H1 (cell line): ENCODE data around the gene ZNF560. TPM values are rescaled to one million over a fixed set of nuclear protein-coding genes. Genes with fewer than 3 reads are reported as not detected.

Experiments
- CTCF ChIA-PET: fragments of 300-600 bp; sonication (Branson Sonifier 250); formaldehyde crosslinking; loops from one replicate; lab custom pipeline; 2021; ENCODE audit not compliant: partially characterized antibody; lab: Charles Lee
- POLR2A ChIA-PET: fragments of 300-600 bp; sonication (Branson Sonifier 250); formaldehyde crosslinking; loops from one replicate; lab custom pipeline; 2021; ENCODE audit warnings: inconsistent platforms; ENCODE audit not compliant: partially characterized antibody; lab: Charles Lee
- DNase-seq, 2 experiments: peaks; one replicate each; pipeline versions ENCODE4 v3.0.0 to v3.0.0-alpha.2; 2010 to 2022; ENCODE audit warnings: low spot score in 2 of 2, low read depth in 1 of 2, mixed read lengths in 1 of 2
- FAIRE-seq: peaks from 2 replicates; lab custom pipeline; 2011; peaks lifted over from hg19 to GRCh38; lab: Jason Lieb, UNC
- H2AFZ ChIP-seq: 2 replicates; pipeline ENCODE4 v1.8.1; 2012; ENCODE audit warnings: low read length, inconsistent platforms
- H2AK5ac ChIP-seq: 2 replicates; pipeline ENCODE4 v1.6.1; 2013; ENCODE audit warnings: low read depth, low read length
- H2BK120ac ChIP-seq: replicated peaks from 2 replicates; pipeline ENCODE3; 2013; ENCODE audit warnings: low read depth, low read length, inconsistent platforms
- H2BK12ac ChIP-seq: 2 replicates; pipeline ENCODE4 v1.6.1; 2013; ENCODE audit warnings: low read depth, low read length
- H2BK15ac ChIP-seq: 2 replicates; pipeline ENCODE4 v1.6.1; 2013; ENCODE audit warnings: low read length
- H2BK20ac ChIP-seq: 2 replicates; pipeline ENCODE4 v1.6.1; 2013; ENCODE audit warnings: low read length
- H2BK5ac ChIP-seq: 2 replicates; pipeline ENCODE4 v1.6.1; 2013; ENCODE audit warnings: low read depth, low read length
- H3K14ac ChIP-seq: 2 replicates; pipeline ENCODE4 v1.6.1; 2013; ENCODE audit warnings: inconsistent platforms; ENCODE audit not compliant: insufficient read length
- H3K18ac ChIP-seq: 2 replicates; pipeline ENCODE4 v1.6.1; 2013; ENCODE audit warnings: low read length; ENCODE audit errors: extremely low read depth
- H3K23ac ChIP-seq: 2 replicates; pipeline ENCODE4 v1.6.1; 2013; ENCODE audit warnings: inconsistent platforms; ENCODE audit not compliant: insufficient read length
- H3K23me2 ChIP-seq: 2 replicates; pipeline ENCODE4 v1.6.1; 2013; ENCODE audit warnings: low read depth, low read length
- H3K27ac ChIP-seq: 2 replicates; pipeline ENCODE4 v1.6.1; 2011; ENCODE audit warnings: low read depth, low read length, inconsistent platforms
- H3K27me3 ChIP-seq, 4 experiments: replicated peaks in 1 of 4; 1 replicate in 1 of 4; 2 replicates in 3 of 4; pipeline versions ENCODE4 v1.6.1 to v1.8.1; 2011 to 2013; ENCODE audit warnings: low read length in 3 of 4, mild to moderate bottlenecking in 3 of 4, inconsistent platforms in 2 of 4, mixed read lengths in 2 of 4, moderate library complexity in 1 of 4; ENCODE audit not compliant: control insufficient read depth in 3 of 4, insufficient read depth in 3 of 4; ENCODE audit errors: extremely low read depth in 1 of 4
- H3K36me3 ChIP-seq, 4 experiments: 2 replicates each; pipeline versions ENCODE4 v1.6.1 to v1.8.1; 2011 to 2013; ENCODE audit warnings: mild to moderate bottlenecking in 4 of 4, low read length in 3 of 4, moderate library complexity in 2 of 4, control low read depth in 1 of 4, inconsistent platforms in 1 of 4; ENCODE audit not compliant: insufficient read depth in 4 of 4, control insufficient read depth in 2 of 4
- H3K4ac ChIP-seq: replicated peaks from 2 replicates; pipeline ENCODE3; 2013; ENCODE audit warnings: low read length, low read depth, mixed read lengths, inconsistent platforms; ENCODE audit not compliant: insufficient read length
- H3K4me1 ChIP-seq, 4 experiments: replicated peaks in 1 of 4; 1 replicate in 1 of 4; 2 replicates in 3 of 4; pipeline versions ENCODE4 v1.6.1 to v1.8.1; 2011 to 2013; ENCODE audit warnings: low read length in 3 of 4, inconsistent platforms in 2 of 4, mixed read lengths in 1 of 4; ENCODE audit not compliant: insufficient read depth in 4 of 4, control insufficient read depth in 3 of 4
- H3K4me2 ChIP-seq, 2 experiments: 2 replicates each; pipeline versions ENCODE4 v1.6.1 to v1.8.1; 2011 to 2013; ENCODE audit warnings: low read depth in 2 of 2, low read length in 2 of 2, control low read depth in 1 of 2, inconsistent platforms in 1 of 2, mild to moderate bottlenecking in 1 of 2; ENCODE audit not compliant: insufficient read depth in 1 of 2
- H3K4me3 ChIP-seq, 4 experiments: fragments of 200-600, 300-600 bp in 1 of 4; sonication (generic), shearing (Covaris generic), sonication (Bioruptor Twin) in 1 of 4; 2 replicates each; pipeline versions ENCODE4 v1.5.1 to v1.8.1; 2011 to 2016; ENCODE audit warnings: low read length in 4 of 4, low read depth in 3 of 4, control low read depth in 2 of 4, inconsistent platforms in 2 of 4, mild to moderate bottlenecking in 2 of 4, mixed read lengths in 1 of 4, moderate library complexity in 1 of 4; ENCODE audit not compliant: insufficient read depth in 2 of 4; ENCODE audit errors: extremely low read depth in 1 of 4
- H3K56ac ChIP-seq: replicated peaks from 2 replicates; pipeline ENCODE3; 2013; ENCODE audit warnings: low read depth, mild to moderate bottlenecking, mixed read lengths, low read length, inconsistent platforms; ENCODE audit not compliant: insufficient read length
- H3K79me1 ChIP-seq: 2 replicates; pipeline ENCODE4 v1.6.1; 2013; ENCODE audit warnings: low read depth, low read length, control low read depth
- H3K79me2 ChIP-seq, 2 experiments: 2 replicates each; pipeline versions ENCODE4 v1.6.1 to v1.8.1; 2012 to 2013; ENCODE audit warnings: low read length in 2 of 2, mild to moderate bottlenecking in 2 of 2, inconsistent platforms in 1 of 2; ENCODE audit not compliant: insufficient read depth in 2 of 2, control insufficient read depth in 1 of 2
- H3K9ac ChIP-seq, 4 experiments: replicated peaks in 1 of 4; 1 replicate in 1 of 4; 2 replicates in 3 of 4; pipeline versions ENCODE4 v1.6.1 to v1.8.1; 2011 to 2013; ENCODE audit warnings: low read depth in 3 of 4, low read length in 3 of 4, control low read depth in 2 of 4, mild to moderate bottlenecking in 2 of 4, moderate library complexity in 2 of 4, inconsistent platforms in 1 of 4; ENCODE audit errors: extremely low read depth in 1 of 4
- H3K9me3 ChIP-seq, 2 experiments: 2 replicates each; pipeline versions ENCODE4 v1.6.1 to v1.8.1; 2012 to 2013; ENCODE audit warnings: mild to moderate bottlenecking in 2 of 2, moderate library complexity in 2 of 2, control low read depth in 1 of 2, inconsistent platforms in 1 of 2, low read depth in 1 of 2, low read length in 1 of 2, mixed read lengths in 1 of 2; ENCODE audit not compliant: insufficient read depth in 2 of 2
- H4K20me1 ChIP-seq, 2 experiments: replicated peaks in 1 of 2; 2 replicates each; pipeline versions ENCODE3 to v1.8.1; 2011 to 2013; ENCODE audit warnings: inconsistent platforms in 2 of 2, low read length in 2 of 2, mild to moderate bottlenecking in 1 of 2; ENCODE audit not compliant: insufficient read depth in 2 of 2, control insufficient read depth in 1 of 2
- H4K5ac ChIP-seq: 2 replicates; pipeline ENCODE4 v1.6.1; 2013; ENCODE audit warnings: low read length, low read depth, mixed read lengths, inconsistent platforms; ENCODE audit not compliant: insufficient read length
- H4K8ac ChIP-seq: 2 replicates; pipeline ENCODE4 v1.8.0; 2013; ENCODE audit warnings: mild to moderate bottlenecking, moderate library complexity, low read length, inconsistent platforms; ENCODE audit not compliant: insufficient read depth; ENCODE audit errors: extremely low read depth
- H4K91ac ChIP-seq: replicated peaks from 2 replicates; pipeline ENCODE3; 2013; ENCODE audit warnings: low read length, mixed read lengths, inconsistent platforms; ENCODE audit not compliant: insufficient read length
- BCL11A ChIP-seq, 2 experiments: IDR thresholded peaks; one replicate each; pipeline ENCODE4 v1.6.1; 2011; ENCODE audit warnings: low read depth in 2 of 2, low read length in 2 of 2, mild to moderate bottlenecking in 2 of 2
- CHD1 ChIP-seq: IDR thresholded peaks from 2 replicates; pipeline ENCODE4 v1.6.1; 2012; ENCODE audit warnings: low read depth, low read length, improper control_type of control experiment
- CREB1 ChIP-seq: IDR thresholded peaks from 2 replicates; pipeline ENCODE4 v1.6.1; 2012; ENCODE audit warnings: inconsistent platforms
- KDM1A ChIP-seq: fragments of 200-600, 300-600 bp; sonication (generic); IDR thresholded peaks from 2 replicates; pipeline ENCODE4 v1.7.1; 2016; ENCODE audit warnings: mild to moderate bottlenecking, low read length, borderline replicate concordance
- MAFK ChIP-seq: IDR thresholded peaks from 2 replicates; pipeline ENCODE4 v1.6.1; 2012; ENCODE audit warnings: low read depth, mild to moderate bottlenecking, improper control_type of control experiment, low read length
- PHF8 ChIP-seq: fragments of 200-600 bp; sonication (generic); conservative IDR thresholded peaks from 2 replicates; pipeline ENCODE4 v1.7.1; 2012; ENCODE audit warnings: low read depth, mild to moderate bottlenecking, inconsistent platforms, low read length, moderate library complexity
- RFX5 ChIP-seq: IDR thresholded peaks from 2 replicates; pipeline ENCODE4 v1.6.1; 2011; ENCODE audit warnings: low read depth, low read length, improper control_type of control experiment, borderline replicate concordance
- RNF2 ChIP-seq: fragments of 200-900, 300-1000 bp; sonication (generic); IDR thresholded peaks from 2 replicates; pipeline ENCODE4 v1.7.1; 2016; ENCODE audit warnings: borderline replicate concordance, low read depth, mild to moderate bottlenecking, antibody characterized with exemption, low read length; ENCODE audit not compliant: poor library complexity, severe bottlenecking; ENCODE audit errors: missing control alignments
- SP2 ChIP-seq: IDR thresholded peaks from 2 replicates; pipeline ENCODE4 v1.6.1; 2012; ENCODE audit warnings: mild to moderate bottlenecking, low read length, inconsistent platforms
- SP4 ChIP-seq: IDR thresholded peaks from 2 replicates; pipeline ENCODE4 v1.6.1; 2012; ENCODE audit warnings: low read length, inconsistent platforms
- SUZ12 ChIP-seq: fragments of 200-600 bp; sonication (generic); IDR thresholded peaks from 2 replicates; pipeline ENCODE4 v1.6.1; 2012; ENCODE audit warnings: mild to moderate bottlenecking, inconsistent platforms, low read length, moderate library complexity, mixed read lengths
- YY1 ChIP-seq: IDR thresholded peaks from 2 replicates; pipeline ENCODE4 v1.6.1; 2011; ENCODE audit warnings: low read depth, mild to moderate bottlenecking, low read length
- ZNF274 ChIP-seq: IDR thresholded peaks from 2 replicates; pipeline ENCODE4 v1.7.0; 2012; ENCODE audit warnings: low read length, borderline replicate concordance; ENCODE audit errors: extremely low read depth
- WGBS, 2 experiments: shearing (Covaris generic) in 1 of 2; methylation state at CpG; one replicate each; pipeline versions ENCODE4 v1.1.6 to v1.1.7; 2013 to 2015; ENCODE audit warnings: low lambda C conversion rate in 2 of 2, mixed read lengths in 2 of 2, inconsistent platforms in 1 of 2, low coverage in 1 of 2, missing lambda C conversion rate in 1 of 2; ENCODE audit not compliant: insufficient replicate concordance in 2 of 2, insufficient coverage in 1 of 2, insufficient read length in 1 of 2; ENCODE audit errors: extremely low coverage in 1 of 2, missing lambda C conversion rate in 1 of 2; 5-methylcytosine and 5-hydroxymethylcytosine counted together
- polyA plus RNA-seq, 7 experiments: library from polyadenylated mRNA; depleted of rRNA in 3 of 7; stranded (reverse) in 5 of 7; unstranded in 2 of 7; fragments of >200 nt in 5 of 7; fragments of 200-250 nt in 2 of 7; gene quantifications; 1 replicate in 5 of 7; 2 replicates in 1 of 7; 4 replicates in 1 of 7; pipeline versions ENCODE4 v1.2.1 to v1.2.3, GENCODE V29; 2011 to 2013; ENCODE audit warnings: missing spikeins in 2 of 7, mixed read lengths in 2 of 7
- total RNA-seq: library from RNA; stranded (reverse); fragmentation: NEBNext Ultra II Directional; extraction: Animal tissue kit (Norgen Biotek cat#: 25700); gene quantifications from 2 replicates; pipeline ENCODE4 v1.2.1, GENCODE V29; 2021
- TF ChIP-seq, protein P1 (sequence below): IDR thresholded peaks from 2 replicates; pipeline ENCODE4 v1.6.1; 2011; ENCODE audit warnings: low read length, improper control_type of control experiment

ZNF560 gene
- total and polyA plus RNA-seq, 2 of the 8 experiments (the other 6 are each of a cell fraction or from before 2014, with no cell fraction given): 0.02 TPM; not detected in 1

DNA sequence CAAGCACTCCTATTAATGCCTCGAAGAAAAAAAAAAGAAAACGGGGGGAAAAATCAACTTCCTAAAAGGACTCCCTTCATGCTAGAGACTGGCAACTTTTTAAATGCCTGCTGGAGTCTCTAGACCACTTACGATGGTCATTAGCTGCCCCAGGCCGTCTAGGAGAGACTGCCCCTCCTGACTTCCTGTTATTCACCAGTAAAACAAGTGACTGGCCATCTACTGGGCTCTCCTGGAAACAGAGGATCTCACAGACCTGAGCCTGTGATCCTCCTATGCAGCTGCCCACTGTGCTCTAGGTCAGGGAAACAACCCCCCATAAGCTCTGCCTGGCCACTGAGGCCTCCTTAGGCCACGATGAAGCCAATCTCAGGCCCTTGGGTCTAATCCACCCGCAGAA, 70.5 kb downstream of the ZNF560 start:
- no peak overlapping the region for H2AFZ ChIP-seq
- H3K36me3 ChIP-seq: peaks cover 0 to 12% (median 0%) of the 10 kb centered on the region in 4 experiments; a peak in 3 of 8 replicates
- no peaks in the 10 kb centered on the region for H3K4me1 ChIP-seq
- CTCF ChIA-PET: no interaction called here
- H2AK5ac ChIP-seq: no peak overlapping the region
- no peak overlapping the region for H4K8ac ChIP-seq
- POLR2A ChIA-PET: no interaction called here
- H3K9ac ChIP-seq: no peak overlapping the region
- no peak overlapping the region for H3K18ac ChIP-seq
- peaks cover 0 to 5% of the 10 kb centered on the region in 2 experiments for H4K20me1 ChIP-seq
- no peak overlapping the region for H2BK120ac ChIP-seq
- H3K56ac ChIP-seq: no peak overlapping the region
- no peak overlapping the region for H2BK15ac ChIP-seq
- H4K5ac ChIP-seq: no peak overlapping the region
- H3K9me3 ChIP-seq: no peaks in the 10 kb centered on the region; a peak in 1 of 4 replicates
- no peaks in the 10 kb centered on the region for H3K23me2 ChIP-seq
- H4K91ac ChIP-seq: no peak overlapping the region
- no peak overlapping the region for H3K23ac ChIP-seq
- no peak overlapping the region for H3K4me2 ChIP-seq
- no peak overlapping the region for H2BK20ac ChIP-seq
- 83% methylated on average over 6 of the region's 6 CpGs; no CpG with 5 or more reads in 1 of the 2 experiments for WGBS, 2 experiments
- no peak overlapping the region for H2BK12ac ChIP-seq
- no peak overlapping the region for H3K4me3 ChIP-seq
- no peak for DNase-seq
- H3K27me3 ChIP-seq: no peaks in the 10 kb centered on the region
- no peak for FAIRE-seq
- H2BK5ac ChIP-seq: no peak overlapping the region
- no peak overlapping the region for H3K4ac ChIP-seq
- no peak overlapping the region for H3K27ac ChIP-seq
- H3K14ac ChIP-seq: no peak overlapping the region
- no peaks in the 10 kb centered on the region; a peak in 1 of 4 replicates for H3K79me2 ChIP-seq
- peaks cover 3% of the 10 kb centered on the region for H3K79me1 ChIP-seq
- TF ChIP-seq SP2 (no peak), CHD1 (no peak), PHF8 (no peak), SP4 (no peak), YY1 (no peak), CREB1 (no peak), MAFK (no peak), BCL11A (IDR thresholded peaks at IDR 0.05; ENCODE audit: low read depth in 2 of 2, low read length in 2 of 2) (no peak), RNF2 (no peak), KDM1A (no peak), ZNF274 (no peak), RFX5 (no peak), SUZ12 (no peak)
- TF ChIP-seq, protein P1, sequence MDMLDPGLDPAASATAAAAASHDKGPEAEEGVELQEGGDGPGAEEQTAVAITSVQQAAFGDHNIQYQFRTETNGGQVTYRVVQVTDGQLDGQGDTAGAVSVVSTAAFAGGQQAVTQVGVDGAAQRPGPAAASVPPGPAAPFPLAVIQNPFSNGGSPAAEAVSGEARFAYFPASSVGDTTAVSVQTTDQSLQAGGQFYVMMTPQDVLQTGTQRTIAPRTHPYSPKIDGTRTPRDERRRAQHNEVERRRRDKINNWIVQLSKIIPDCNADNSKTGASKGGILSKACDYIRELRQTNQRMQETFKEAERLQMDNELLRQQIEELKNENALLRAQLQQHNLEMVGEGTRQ: no peak
